Stimulated activated CD8-positive, alpha-beta memory T cell treated with anti-CD3 and anti-CD28 coated beads, Interleukin-4, amount 100 ng/mL, for 4 hours (primary cell): Measurements from ENCODE around the gene KIAA1549.
"Not testable (repeated sequence)": the region's sequence is repeated elsewhere in the genome, so short reads cannot be mapped to it uniquely, and the experiment has no call there.

Experiments used
- DNase-seq, 2 donors: peaks; one replicate each; pipeline ENCODE4 v3.0.0-alpha.2; 2020; ENCODE audit warnings: low read depth in 2 of 2, low spot score in 1 of 2

KIAA1549 gene

GRCh38 chr7:138819625-138820024 lies 161.6 kb downstream of the KIAA1549 start:
- no peak for DNase-seq

DNA sequence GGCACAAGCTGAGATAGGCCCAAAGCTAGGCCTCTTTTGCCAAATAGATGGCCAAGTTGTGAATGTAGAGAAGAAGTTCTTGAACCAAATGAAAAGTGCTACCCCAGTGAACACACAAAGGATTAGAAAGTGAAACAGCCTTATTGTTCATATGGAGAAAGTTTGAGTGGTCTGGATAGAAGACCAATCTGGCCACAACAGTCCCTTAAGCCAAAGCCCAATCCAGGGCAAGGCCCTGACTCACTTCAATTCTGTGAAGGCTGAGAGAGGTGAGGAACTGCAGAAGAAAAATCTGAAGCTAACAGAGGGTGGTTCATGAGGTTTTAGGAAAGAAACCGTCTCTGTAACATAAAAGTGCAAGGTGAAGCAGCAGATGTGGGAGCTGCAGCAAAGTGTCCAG lies 164.5 kb downstream of the KIAA1549 start:
- no peak for DNase-seq

DNA sequence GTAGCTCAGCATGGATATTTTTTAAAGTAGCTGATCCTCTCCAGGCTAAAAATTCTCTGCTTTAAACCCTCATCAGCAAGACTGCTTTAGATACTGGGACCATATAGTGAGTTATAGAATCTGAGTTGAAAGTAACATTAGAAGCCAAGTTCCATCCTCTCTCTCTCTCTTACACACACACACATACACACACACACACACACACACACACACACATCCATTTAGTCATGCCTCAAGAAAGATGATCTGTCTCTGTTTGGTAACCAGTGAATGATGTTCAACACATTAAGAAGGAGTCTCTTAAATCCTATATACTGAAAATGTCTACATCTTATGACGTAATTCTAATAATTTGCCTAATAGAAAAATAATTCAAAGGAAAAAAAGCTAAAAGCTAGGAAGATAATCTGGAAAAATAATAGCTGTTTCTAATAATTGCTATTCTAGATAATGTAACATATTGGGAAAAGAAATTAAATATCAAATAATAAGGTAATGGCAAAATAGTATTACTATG lies 166.3 kb downstream of the KIAA1549 start:
- DNase-seq: no peak

GRCh38 chr7:138813945-138814344 lies 167.2 kb downstream of the KIAA1549 start:
- no peak for DNase-seq

DNA sequence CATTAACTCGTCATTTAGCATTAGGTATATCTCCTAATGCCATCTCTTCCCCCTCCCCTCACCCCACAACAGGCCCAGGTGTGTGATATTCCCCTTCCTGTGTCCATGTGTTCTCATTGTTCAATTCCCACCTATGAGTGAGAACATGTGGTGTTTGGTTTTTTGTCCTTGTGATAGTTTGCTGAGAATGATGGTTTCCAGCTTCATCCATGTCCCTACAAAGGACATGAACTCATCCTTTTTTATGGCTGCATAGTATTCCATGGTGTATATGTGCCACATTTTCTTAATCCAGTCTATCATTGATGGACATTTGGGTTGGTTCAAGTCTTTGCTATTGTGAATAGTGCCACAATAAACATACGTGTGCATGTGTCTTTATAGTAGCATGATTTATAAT lies 169.9 kb downstream of the KIAA1549 start:
- not testable (repeated sequence) for DNase-seq

- DNase-seq: no peak
Measured at GRCh38 chr7:138809346-138809745, 171.8 kb downstream of the KIAA1549 start.

GRCh38 chr7:138804618-138805017 lies 176.6 kb downstream of the KIAA1549 start:
- no peak for DNase-seq

- DNase-seq: no peak
Measured at GRCh38 chr7:138802706-138803105, 178.5 kb downstream of the KIAA1549 start.

- DNase-seq: no peak
Measured at GRCh38 chr7:138801256-138801655, 179.9 kb downstream of the KIAA1549 start.

GRCh38 chr7:138799336-138800000 lies 181.7 kb downstream of the KIAA1549 start:
- no peak for DNase-seq

GRCh38 chr7:138798836-138799235 lies 182.4 kb downstream of the KIAA1549 start:
- no peak for DNase-seq

GRCh38 chr7:138797715-138798320 lies 183.4 kb downstream of the KIAA1549 start, which contains the start of the genes ATP6V0A4 and TMEM213:
Gene ATP6V0A4, minus strand, starts transcription at chr7:138798196. Its CDS starts 26,949 bp downstream, at chr7:138771247.
Gene TMEM213, plus strand, starts transcription at chr7:138797994. Its CDS starts 111 bp downstream, at chr7:138798105.
- no peak for DNase-seq

DNA sequence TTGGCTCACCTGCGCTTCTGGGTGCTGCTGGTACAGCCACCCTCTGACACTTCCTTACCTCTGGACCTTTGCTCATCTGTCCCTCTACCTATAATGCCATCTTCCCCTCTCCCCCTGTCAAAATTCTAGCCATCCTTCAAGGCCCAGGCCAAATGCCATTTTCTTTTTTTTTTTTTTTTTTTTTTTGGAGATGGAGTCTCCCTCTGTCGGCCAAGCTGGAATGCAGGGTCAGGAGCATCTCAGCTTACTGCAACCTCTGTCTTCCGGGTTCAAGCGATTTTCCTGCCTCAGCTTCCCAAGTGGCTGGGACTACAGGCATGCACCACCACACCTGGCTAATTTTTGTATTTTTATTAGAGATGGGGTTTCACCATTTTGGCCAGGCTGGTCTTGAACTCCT lies 184.1 kb downstream of the KIAA1549 start:
- DNase-seq: not testable (repeated sequence)

DNA sequence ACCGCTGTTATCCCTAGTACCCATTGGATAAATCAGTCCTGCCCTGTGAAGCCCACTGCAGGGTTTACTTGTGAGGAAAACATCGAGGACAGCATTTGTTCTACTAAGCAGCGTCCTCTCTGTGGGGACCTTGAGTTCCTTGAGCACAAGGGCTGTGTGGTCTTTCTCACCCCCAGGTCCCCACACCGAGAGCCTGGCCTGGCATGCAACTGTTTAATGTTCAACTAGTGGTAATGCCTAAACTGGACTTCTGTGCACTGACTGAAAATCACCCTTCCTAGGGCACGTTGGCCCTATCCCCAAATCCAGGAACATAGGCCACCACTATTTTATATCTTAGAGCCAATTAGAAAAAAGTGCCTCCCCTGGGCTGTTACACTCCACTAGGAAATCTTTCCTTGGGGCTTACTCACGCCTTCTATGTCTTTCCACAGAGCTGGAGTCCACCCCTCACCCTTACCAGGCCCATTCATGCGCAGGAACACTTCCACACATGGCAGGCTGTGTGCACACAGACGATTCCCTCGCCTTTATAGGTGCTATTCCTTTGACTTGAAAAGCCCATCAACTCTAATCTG lies 185.1 kb downstream of the KIAA1549 start:
- DNase-seq: no peak

GRCh38 chr7:138785587-138786437 lies 195.4 kb downstream of the KIAA1549 start:
- no peak for DNase-seq

GRCh38 chr7:138784692-138785091 lies 196.5 kb downstream of the KIAA1549 start:
- DNase-seq: no peak
